CD4-positive, CD25-positive, alpha-beta regulatory T cell (primary cell): ENCODE results near the gene TFEB. TPM values are rescaled to one million over a fixed set of nuclear protein-coding genes. Genes with fewer than 3 reads are reported as not detected.

Experiments used
- ATAC-seq, 2 donors: fragments of 150-1000 bp; cut with Tn5 transposase; one replicate each; pipeline ENCODE4 v1.10.0; 2021; ENCODE audit warnings: low read depth in 2 of 2, moderate number of reproducible peaks in 2 of 2, moderate library complexity in 1 of 2
- DNase-seq, 3 donors: peaks; one replicate each; pipeline versions ENCODE4 v3.0.0 to v3.0.0-alpha.2; 2012 to 2022; ENCODE audit warnings: mixed read lengths in 1 of 3
- H3K27ac ChIP-seq: one replicate; pipeline ENCODE4 v1.7.0; 2013; ENCODE audit warnings: mild to moderate bottlenecking, low read length; ENCODE audit not compliant: insufficient read depth, poor library complexity, severe bottlenecking
- H3K27me3 ChIP-seq: one replicate; pipeline ENCODE4 v1.7.0; 2013; ENCODE audit warnings: low read length; ENCODE audit not compliant: control insufficient read depth, insufficient read depth
- H3K36me3 ChIP-seq: one replicate; pipeline ENCODE4 v1.7.0; 2013; ENCODE audit warnings: mild to moderate bottlenecking, low read length, moderate library complexity; ENCODE audit not compliant: control insufficient read depth, insufficient read depth
- H3K4me1 ChIP-seq: 2 replicates; pipeline ENCODE4 v1.7.0; 2013; ENCODE audit warnings: mild to moderate bottlenecking, low read length; ENCODE audit not compliant: insufficient read depth, control insufficient read depth, poor library complexity, severe bottlenecking
- H3K4me3 ChIP-seq: one replicate; pipeline ENCODE4 v1.7.0; 2013; ENCODE audit warnings: low read depth, mild to moderate bottlenecking, low read length, moderate library complexity
- H3K9me3 ChIP-seq, 2 experiments: 1 replicate in 1 of 2; 2 replicates in 1 of 2; pipeline ENCODE4 v1.7.0; 2013; ENCODE audit warnings: low read length in 2 of 2, mild to moderate bottlenecking in 1 of 2, moderate library complexity in 1 of 2; ENCODE audit not compliant: control insufficient read depth in 2 of 2
- H3K27ac Mint-ChIP-seq, 3 donors: one replicate each; pipeline ENCODE4 v1.8.0; 2020 to 2022; ENCODE audit warnings: mild to moderate bottlenecking in 3 of 3, mixed read lengths in 3 of 3, moderate library complexity in 2 of 3
- H3K27me3 Mint-ChIP-seq: one replicate; pipeline ENCODE4 v1.8.0; 2022; ENCODE audit warnings: mild to moderate bottlenecking, mixed read lengths
- H3K36me3 Mint-ChIP-seq: one replicate; pipeline ENCODE4 v1.8.0; 2020; ENCODE audit warnings: mixed read lengths
- H3K4me1 Mint-ChIP-seq, 4 donors: one replicate each; pipeline ENCODE4 v1.8.0; 2020 to 2022; ENCODE audit warnings: mixed read lengths in 4 of 4, mild to moderate bottlenecking in 1 of 4
- H3K4me3 Mint-ChIP-seq, 4 donors: one replicate each; pipeline ENCODE4 v1.8.0; 2020 to 2022; ENCODE audit warnings: mild to moderate bottlenecking in 4 of 4, mixed read lengths in 4 of 4, moderate library complexity in 3 of 4
- H3K9me3 Mint-ChIP-seq, 7 donors: one replicate each; pipeline ENCODE4 v1.8.0; 2020 to 2022; ENCODE audit warnings: mixed read lengths in 7 of 7, mild to moderate bottlenecking in 3 of 7, moderate library complexity in 2 of 7
- polyA plus RNA-seq, 4 donors: library from polyadenylated mRNA; unstranded; fragments of 300-500 nt; fragmentation: Illumina TruSeq; gene quantifications; one replicate each; pipeline ENCODE4 v1.2.3, GENCODE V29; 2021
- total RNA-seq: library from RNA; stranded (reverse); gene quantifications from one replicate; pipeline ENCODE4 v1.2.3, GENCODE V29; 2022

TFEB gene
- total and polyA plus RNA-seq, 5 donors from 2014 or later = 8.0 to 26.7 (median 9.4) TPM

GRCh38 chr6:41779336-41779735, 43.9 kb upstream of the TFEB start:
- Histone ChIP-seq H3K27ac (no peak overlapping the region), H3K4me1 (peaks cover 15% of the 10 kb centered on the region), H3K4me3 (peak overlapping the region; percentile 59), H3K9me3 (no peaks in the 10 kb centered on the region), H3K27me3 (peaks cover 2% of the 10 kb centered on the region), H3K36me3 (peaks cover 13% of the 10 kb centered on the region)
- no peaks in the 10 kb centered on the region for H3K9me3 Mint-ChIP-seq
- H3K4me1 Mint-ChIP-seq = peaks cover 7 to 22% (median 16%) of the 10 kb centered on the region in 4 donors
- peak overlapping the region; percentile 83 to 94 (median 90) for H3K4me3 Mint-ChIP-seq
- peak overlapping the region in 2 of 3 donors; percentile 75 to 88 for H3K27ac Mint-ChIP-seq
- H3K27me3 Mint-ChIP-seq = peaks cover 19% of the 10 kb centered on the region
- H3K36me3 Mint-ChIP-seq = peaks cover 13% of the 10 kb centered on the region
- ATAC-seq = no peak
- no peak for DNase-seq

- peaks cover 19% of the 10 kb centered on the region for H3K27me3 Mint-ChIP-seq
- peaks cover 7 to 22% (median 16%) of the 10 kb centered on the region in 4 donors for H3K4me1 Mint-ChIP-seq
- peaks cover 15% of the 10 kb centered on the region for H3K4me1 ChIP-seq
- H3K4me3 ChIP-seq = peak overlapping the region; percentile 59
- H3K27me3 ChIP-seq = peaks cover 2% of the 10 kb centered on the region
- H3K27ac ChIP-seq = no peak overlapping the region
- H3K36me3 Mint-ChIP-seq = peaks cover 16% of the 10 kb centered on the region
- no peak for ATAC-seq
- H3K27ac Mint-ChIP-seq = peak overlapping the region in 2 of 3 donors; percentile 75 to 88
- H3K36me3 ChIP-seq = peaks cover 15% of the 10 kb centered on the region
- peak overlapping the region; percentile 83 to 94 (median 90) for H3K4me3 Mint-ChIP-seq
- no peaks in the 10 kb centered on the region for H3K9me3 ChIP-seq
- H3K9me3 Mint-ChIP-seq = no peaks in the 10 kb centered on the region
- no peak for DNase-seq
Observed at GRCh38 chr6:41778895-41779294, 43.5 kb upstream of the TFEB start.

GRCh38 chr6:41777551-41778285, 42.3 kb upstream of the TFEB start:
- H3K4me1 ChIP-seq = peaks cover 15% of the 10 kb centered on the region
- no peak overlapping the region for H3K4me3 ChIP-seq
- Mint-ChIP-seq H3K9me3 (no peaks in the 10 kb centered on the region), H3K27ac (no peak overlapping the region), H3K27me3 (peaks cover 16% of the 10 kb centered on the region), H3K4me1 (peaks cover 7 to 22% (median 16%) of the 10 kb centered on the region in 4 donors), H3K4me3 (peak overlapping the region in 3 of 4 donors; percentile 83 to 91 (median 88)), H3K36me3 (peaks cover 17% of the 10 kb centered on the region)
- peaks cover 18% of the 10 kb centered on the region for H3K36me3 ChIP-seq
- DNase-seq = no peak
- peaks cover 2% of the 10 kb centered on the region for H3K27me3 ChIP-seq
- ATAC-seq = no peak
- H3K9me3 ChIP-seq = no peaks in the 10 kb centered on the region
- H3K27ac ChIP-seq = no peak overlapping the region

GRCh38 chr6:41775293-41775882, 40.0 kb upstream of the TFEB start:
- H3K4me3 ChIP-seq = no peak overlapping the region
- H3K9me3 ChIP-seq = no peaks in the 10 kb centered on the region
- H3K36me3 ChIP-seq = peaks cover 31% of the 10 kb centered on the region
- ATAC-seq (no peak), DNase-seq (no peak)
- H3K27me3 Mint-ChIP-seq = peaks cover 6% of the 10 kb centered on the region
- H3K27ac ChIP-seq = no peak overlapping the region
- no peak overlapping the region for H3K4me3 Mint-ChIP-seq
- peaks cover 26% of the 10 kb centered on the region for H3K36me3 Mint-ChIP-seq
- H3K27me3 ChIP-seq = no peaks in the 10 kb centered on the region
- peaks cover 9% of the 10 kb centered on the region for H3K4me1 ChIP-seq
- H3K9me3 Mint-ChIP-seq = no peaks in the 10 kb centered on the region
- H3K4me1 Mint-ChIP-seq = peaks cover 7 to 17% (median 14%) of the 10 kb centered on the region in 4 donors
- H3K27ac Mint-ChIP-seq = no peak overlapping the region

- Histone ChIP-seq H3K4me3 (no peak overlapping the region), H3K36me3 (peaks cover 31% of the 10 kb centered on the region), H3K27ac (no peak overlapping the region), H3K27me3 (no peaks in the 10 kb centered on the region), H3K9me3 (no peaks in the 10 kb centered on the region), H3K4me1 (peaks cover 6% of the 10 kb centered on the region)
- ATAC-seq = no peak
- DNase-seq = no peak
- Mint-ChIP-seq H3K9me3 (no peaks in the 10 kb centered on the region), H3K4me3 (no peak overlapping the region), H3K36me3 (peaks cover 26% of the 10 kb centered on the region), H3K4me1 (peaks cover 7 to 14% (median 11%) of the 10 kb centered on the region in 4 donors), H3K27ac (no peak overlapping the region), H3K27me3 (peaks cover 2% of the 10 kb centered on the region)
Observed at GRCh38 chr6:41774841-41775240, 39.4 kb upstream of the TFEB start.

GRCh38 chr6:41771058-41771983, 35.9 kb upstream of the TFEB start:
- ATAC-seq (no peak), DNase-seq (no peak)
- Histone ChIP-seq H3K4me1 (no peaks in the 10 kb centered on the region), H3K36me3 (peaks cover 31% of the 10 kb centered on the region), H3K27ac (no peak overlapping the region), H3K9me3 (no peaks in the 10 kb centered on the region), H3K4me3 (no peak overlapping the region), H3K27me3 (no peaks in the 10 kb centered on the region)
- peak overlapping the region in 1 of 3 donors; percentile 76 for H3K27ac Mint-ChIP-seq
- no peaks in the 10 kb centered on the region for H3K4me1 Mint-ChIP-seq
- H3K4me3 Mint-ChIP-seq = no peak overlapping the region
- no peaks in the 10 kb centered on the region for H3K9me3 Mint-ChIP-seq
- H3K36me3 Mint-ChIP-seq = peaks cover 21% of the 10 kb centered on the region
- peaks cover 2% of the 10 kb centered on the region for H3K27me3 Mint-ChIP-seq

GRCh38 chr6:41770381-41771057, 35.1 kb upstream of the TFEB start:
- Histone ChIP-seq H3K27ac (no peak overlapping the region), H3K9me3 (no peaks in the 10 kb centered on the region), H3K27me3 (no peaks in the 10 kb centered on the region), H3K4me1 (no peaks in the 10 kb centered on the region), H3K36me3 (peaks cover 30% of the 10 kb centered on the region), H3K4me3 (no peak overlapping the region)
- ATAC-seq = no peak
- Mint-ChIP-seq H3K9me3 (peaks cover 0 to 1% (median 0%) of the 10 kb centered on the region in 7 donors), H3K4me1 (no peaks in the 10 kb centered on the region), H3K27me3 (peaks cover 4% of the 10 kb centered on the region), H3K27ac (no peak overlapping the region), H3K36me3 (peaks cover 21% of the 10 kb centered on the region), H3K4me3 (no peak overlapping the region)
- DNase-seq = no peak
